ENCODE measurements around the gene PCDH12.

PCDH12 gene

GRCh38 chr5:141908796-141909195 is 49.2 kb downstream of the PCDH12 start:
- DNase-seq (ENCODE audit: low spot score): peak; percentile 51

- no peak for DNase-seq (ENCODE audit: low spot score)
Observed at GRCh38 chr5:141906972-141907371, 51.0 kb downstream of the PCDH12 start.

DNA sequence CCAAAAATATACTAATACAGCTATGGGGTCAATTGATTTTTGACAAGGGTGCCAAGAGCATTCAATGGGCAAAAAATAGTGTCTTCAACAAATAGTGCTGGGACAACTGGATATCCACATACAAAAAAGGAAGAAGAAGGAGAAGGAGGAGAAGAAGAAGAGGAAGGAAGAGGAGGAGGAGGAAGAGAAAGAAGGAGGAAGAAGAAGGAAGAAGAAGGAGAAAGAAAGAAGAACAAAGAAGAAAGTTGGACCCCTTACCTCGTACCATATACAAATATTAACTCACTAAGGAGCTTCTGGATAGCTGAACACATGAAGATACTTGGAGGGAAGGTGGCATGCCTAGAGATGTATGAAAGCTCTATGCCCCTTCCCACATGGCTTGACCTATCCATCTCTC is 51.5 kb downstream of the PCDH12 start:
- DNase-seq (ENCODE audit: low spot score): no peak

DNA sequence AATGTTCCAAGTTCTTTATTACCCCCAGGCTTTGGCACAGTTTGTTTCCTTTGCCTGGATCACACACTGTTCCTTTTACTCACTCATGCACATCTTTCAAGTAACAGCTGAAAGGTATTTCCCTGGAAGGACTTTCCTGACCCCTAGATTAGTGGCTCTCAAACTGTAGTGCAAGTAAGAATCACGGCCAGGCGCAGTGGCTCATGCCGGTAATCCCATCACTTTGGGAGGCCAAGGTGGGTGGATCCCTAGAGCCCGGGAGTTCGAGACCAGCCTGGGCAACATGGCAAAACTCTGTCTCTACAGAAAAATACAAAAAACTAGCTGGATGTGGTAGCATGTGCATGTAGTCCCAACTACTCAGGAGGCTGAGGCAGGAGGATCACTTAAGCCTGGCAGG is 53.5 kb downstream of the PCDH12 start:
- DNase-seq (ENCODE audit: low spot score): no peak

GRCh38 chr5:141903261-141903660 is 54.7 kb downstream of the PCDH12 start:
- no peak for DNase-seq (ENCODE audit: low spot score)

DNA sequence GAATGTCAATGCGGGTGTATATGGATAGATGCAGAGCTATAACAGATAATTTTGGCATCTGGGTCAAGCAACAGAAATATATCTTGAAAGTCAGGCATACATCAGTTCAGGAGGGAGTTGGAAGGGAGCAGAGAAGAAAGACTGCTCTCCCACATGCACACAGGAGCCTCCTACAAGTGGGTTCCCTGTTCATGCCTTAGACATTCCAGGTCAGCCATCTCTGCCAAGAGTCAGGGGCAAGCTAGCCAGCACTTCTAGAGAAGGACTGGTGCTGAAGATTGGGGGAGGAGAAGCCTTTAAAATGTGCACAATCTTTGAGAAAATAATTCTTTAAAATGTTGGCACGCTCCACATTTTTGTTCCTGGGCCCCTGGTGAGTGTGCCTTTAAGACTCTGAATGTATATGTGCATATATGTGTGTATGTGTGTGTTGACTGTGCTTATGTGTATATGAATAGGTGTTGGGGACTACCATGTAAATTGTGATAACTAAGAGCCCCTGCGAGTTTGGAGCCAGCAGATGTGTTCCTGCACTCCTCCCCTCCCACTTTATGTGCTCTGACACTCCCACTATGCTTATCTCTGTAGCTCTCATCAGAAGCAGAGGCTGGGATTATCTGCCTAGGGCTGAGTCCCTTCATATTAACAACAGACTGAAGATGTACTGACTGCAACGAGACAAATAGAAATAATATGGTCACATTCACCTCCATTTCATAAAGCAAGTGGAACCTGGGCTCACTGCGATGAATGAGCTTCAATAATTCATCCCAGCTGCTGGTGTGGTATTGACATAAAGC is 55.8 kb downstream of the PCDH12 start:
- no peak for DNase-seq (ENCODE audit: low spot score)

GRCh38 chr5:141898448-141899049 is 59.5 kb downstream of the PCDH12 start:
- DNase-seq (ENCODE audit: low spot score): no peak

GRCh38 chr5:141897425-141897824 is 60.6 kb downstream of the PCDH12 start:
- DNase-seq (ENCODE audit: low spot score): no peak

All from RKO (cell line).